ENCODE measurements around the gene ARV1. TPM values are rescaled to one million over a fixed set of nuclear protein-coding genes. Genes with fewer than 3 reads are reported as not detected.
"Not testable (repeated sequence)": the region's sequence is repeated elsewhere in the genome, so short reads cannot be mapped to it uniquely, and the experiment has no call there.

Gene ARV1
- polyA plus RNA-seq, 1 donor: 14.1 TPM

- no peak for DNase-seq
Observed at GRCh38 chr1:231020139-231020601, 41.3 kb downstream of the ARV1 start.

- no peak for DNase-seq
Observed at GRCh38 chr1:231020816-231021215, 41.9 kb downstream of the ARV1 start.

GRCh38 chr1:231021540-231022031, 42.7 kb downstream of the ARV1 start:
- DNase-seq: no peak

GRCh38 chr1:231022543-231022942, 43.6 kb downstream of the ARV1 start:
- not testable (repeated sequence) for DNase-seq

- DNase-seq: no peak
Observed at GRCh38 chr1:231023150-231023549, 44.3 kb downstream of the ARV1 start.

- no peak for DNase-seq
Observed at GRCh38 chr1:231026576-231026975, 47.7 kb downstream of the ARV1 start.

GRCh38 chr1:231027136-231027925, 48.4 kb downstream of the ARV1 start:
- no peak for DNase-seq

- no peak for DNase-seq
Observed at GRCh38 chr1:231027971-231028370, 49.1 kb downstream of the ARV1 start.

GRCh38 chr1:231028682-231029081, 49.8 kb downstream of the ARV1 start:
- DNase-seq: no peak

- not testable (repeated sequence) for DNase-seq
Observed at GRCh38 chr1:231029247-231029646, 50.4 kb downstream of the ARV1 start.

- no peak for DNase-seq
Observed at GRCh38 chr1:231029841-231030240, 50.9 kb downstream of the ARV1 start.

GRCh38 chr1:231032963-231033362, 54.1 kb downstream of the ARV1 start:
- DNase-seq: no peak

GRCh38 chr1:231035799-231036198, 56.9 kb downstream of the ARV1 start:
- DNase-seq: no peak

- DNase-seq: no peak
Observed at GRCh38 chr1:231036416-231036815, 57.5 kb downstream of the ARV1 start.

GRCh38 chr1:231037585-231038517, 59.0 kb downstream of the ARV1 start:
- DNase-seq: no peak

- peak; percentile 56 for DNase-seq
Observed at GRCh38 chr1:231039161-231040018, 60.5 kb downstream of the ARV1 start.

GRCh38 chr1:231040019-231040799, 61.3 kb downstream of the ARV1 start, which contains the start of gene FAM89A:
TSS of gene FAM89A (minus strand) at chr1:231040254. CDS start at chr1:231040211, 43 bp downstream.
- DNase-seq: peak; percentile 47

GRCh38 chr1:231040800-231041718, 62.2 kb downstream of the ARV1 start:
- no peak for DNase-seq

- no peak for DNase-seq
Observed at GRCh38 chr1:231041719-231042261, 62.9 kb downstream of the ARV1 start.

GRCh38 chr1:231044588-231044987, 65.7 kb downstream of the ARV1 start:
- DNase-seq: no peak
